ENCODE data around the gene DENND1A. TPM values are rescaled to one million over a fixed set of nuclear protein-coding genes. Genes with fewer than 3 reads are reported as not detected.

Gene DENND1A
- total RNA-seq, 1 experiment from 2014 or later: 29.7 TPM

DNA sequence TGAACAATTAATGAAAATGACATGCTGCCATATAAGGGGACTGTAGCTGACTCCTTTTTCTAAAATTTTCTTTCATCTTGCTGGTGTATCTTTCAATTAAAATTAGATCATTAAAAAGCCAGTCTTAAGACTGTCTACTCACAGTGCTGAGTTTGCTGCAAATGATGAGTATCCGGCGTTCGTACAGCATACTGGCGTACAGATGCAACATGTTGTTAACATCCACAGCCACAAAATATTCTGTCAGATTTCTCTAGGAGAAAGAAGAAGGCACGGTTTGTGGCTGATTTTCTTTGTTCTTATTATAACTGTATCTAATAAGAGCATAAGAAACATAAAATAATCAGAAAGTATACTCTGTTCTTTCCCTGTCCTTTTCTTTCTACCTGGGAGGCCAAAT lies 278.1 kb downstream of the DENND1A start:
- Histone ChIP-seq H3K4me2 (ENCODE audit: low read length) (no peak overlapping the region), H3F3A (ENCODE audit: low read length, unreplicated experiment) (no peaks in the 10 kb centered on the region), H2AFZ (ENCODE audit: low read length) (no peak overlapping the region), H3K9ac (ENCODE audit: low read length) (no peak overlapping the region), H4K20me1 (ENCODE audit: low read length) (no peaks in the 10 kb centered on the region), H3K36me3 (ENCODE audit: low read depth, low read length) (no peaks in the 10 kb centered on the region), H3K27ac (ENCODE audit: low read length) (no peak overlapping the region), H3K4me1 (ENCODE audit: insufficient read depth, low read length) (no peaks in the 10 kb centered on the region), H3K27me3 (ENCODE audit: low read length) (no peaks in the 10 kb centered on the region), H3K79me2 (ENCODE audit: low read length) (no peaks in the 10 kb centered on the region), H3K4me3 (ENCODE audit: low read length) (no peak overlapping the region), H3K9me3 (ENCODE audit: low read length) (no peaks in the 10 kb centered on the region), H3K9me2 (replicated peaks; ENCODE audit: low read length) (no peaks in the 10 kb centered on the region)
- no peak for DNase-seq
- ChIA-PET CTCF (no interaction called here), POLR2A (ENCODE audit: unreplicated experiment) (no interaction called here)
- intact Hi-C loops (cut with micrococcal nuclease): no loop called here
- no peak for ATAC-seq
- no TSS peak for BruUV-seq (replicated peaks)
- TF ChIP-seq EZH2phosphoT487 (IDR thresholded peaks at IDR 0.05; ENCODE audit: borderline replicate concordance, low read length): no peak
- TF ChIP-seq, protein P1, sequence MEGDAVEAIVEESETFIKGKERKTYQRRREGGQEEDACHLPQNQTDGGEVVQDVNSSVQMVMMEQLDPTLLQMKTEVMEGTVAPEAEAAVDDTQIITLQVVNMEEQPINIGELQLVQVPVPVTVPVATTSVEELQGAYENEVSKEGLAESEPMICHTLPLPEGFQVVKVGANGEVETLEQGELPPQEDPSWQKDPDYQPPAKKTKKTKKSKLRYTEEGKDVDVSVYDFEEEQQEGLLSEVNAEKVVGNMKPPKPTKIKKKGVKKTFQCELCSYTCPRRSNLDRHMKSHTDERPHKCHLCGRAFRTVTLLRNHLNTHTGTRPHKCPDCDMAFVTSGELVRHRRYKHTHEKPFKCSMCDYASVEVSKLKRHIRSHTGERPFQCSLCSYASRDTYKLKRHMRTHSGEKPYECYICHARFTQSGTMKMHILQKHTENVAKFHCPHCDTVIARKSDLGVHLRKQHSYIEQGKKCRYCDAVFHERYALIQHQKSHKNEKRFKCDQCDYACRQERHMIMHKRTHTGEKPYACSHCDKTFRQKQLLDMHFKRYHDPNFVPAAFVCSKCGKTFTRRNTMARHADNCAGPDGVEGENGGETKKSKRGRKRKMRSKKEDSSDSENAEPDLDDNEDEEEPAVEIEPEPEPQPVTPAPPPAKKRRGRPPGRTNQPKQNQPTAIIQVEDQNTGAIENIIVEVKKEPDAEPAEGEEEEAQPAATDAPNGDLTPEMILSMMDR (conservative IDR thresholded peaks at IDR 0.05; ENCODE audit: low read depth, low read length): no peak
- TF ChIP-seq EZH2 (IDR thresholded peaks at IDR 0.05; ENCODE audit: low read length, unreplicated experiment): no peak

DNA sequence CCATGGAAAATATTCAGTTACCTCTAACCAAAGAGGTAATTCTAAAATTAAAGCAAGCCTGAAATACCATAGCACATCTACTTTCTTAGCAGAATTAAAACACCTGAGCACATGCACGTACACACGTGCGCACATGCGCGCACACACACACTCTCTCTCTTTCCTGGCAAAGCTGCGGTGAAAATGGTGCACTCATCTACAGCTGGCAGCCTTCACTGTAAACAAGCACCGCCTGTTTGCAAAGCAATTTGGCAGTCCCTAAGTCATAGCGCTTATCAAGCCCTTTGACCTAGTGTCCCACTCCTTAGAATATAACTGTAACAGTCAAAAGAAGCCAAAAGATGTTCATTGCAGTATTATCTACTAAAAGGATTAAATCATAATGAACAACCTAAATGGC lies 278.7 kb downstream of the DENND1A start:
- Histone ChIP-seq H3K4me2 (ENCODE audit: low read length) (no peak overlapping the region), H3K27me3 (ENCODE audit: low read length) (no peaks in the 10 kb centered on the region), H2AFZ (ENCODE audit: low read length) (no peak overlapping the region), H3K9me2 (replicated peaks; ENCODE audit: low read length) (no peaks in the 10 kb centered on the region), H3K9me3 (ENCODE audit: low read length) (no peaks in the 10 kb centered on the region), H3K36me3 (ENCODE audit: low read depth, low read length) (no peaks in the 10 kb centered on the region; the same call in 1 of the 2 replicates), H3K79me2 (ENCODE audit: low read length) (no peaks in the 10 kb centered on the region), H3K9ac (ENCODE audit: low read length) (no peak overlapping the region), H4K20me1 (ENCODE audit: low read length) (no peaks in the 10 kb centered on the region), H3K4me1 (ENCODE audit: insufficient read depth, low read length) (no peaks in the 10 kb centered on the region), H3K4me3 (ENCODE audit: low read length) (no peak overlapping the region), H3F3A (ENCODE audit: low read length, unreplicated experiment) (no peaks in the 10 kb centered on the region), H3K27ac (ENCODE audit: low read length) (no peak overlapping the region)
- intact Hi-C loops (cut with micrococcal nuclease): no loop called here
- ChIA-PET POLR2A (ENCODE audit: unreplicated experiment) (no interaction called here), CTCF (no interaction called here)
- DNase-seq (no peak), ATAC-seq (no peak)
- BruUV-seq (replicated peaks): no TSS peak
- TF ChIP-seq EZH2 (IDR thresholded peaks at IDR 0.05; ENCODE audit: low read length, unreplicated experiment) (no peak), EZH2phosphoT487 (IDR thresholded peaks at IDR 0.05; ENCODE audit: borderline replicate concordance, low read length) (no peak)
- TF ChIP-seq, protein P1 (conservative IDR thresholded peaks at IDR 0.05; ENCODE audit: low read depth, low read length): no peak

DNA sequence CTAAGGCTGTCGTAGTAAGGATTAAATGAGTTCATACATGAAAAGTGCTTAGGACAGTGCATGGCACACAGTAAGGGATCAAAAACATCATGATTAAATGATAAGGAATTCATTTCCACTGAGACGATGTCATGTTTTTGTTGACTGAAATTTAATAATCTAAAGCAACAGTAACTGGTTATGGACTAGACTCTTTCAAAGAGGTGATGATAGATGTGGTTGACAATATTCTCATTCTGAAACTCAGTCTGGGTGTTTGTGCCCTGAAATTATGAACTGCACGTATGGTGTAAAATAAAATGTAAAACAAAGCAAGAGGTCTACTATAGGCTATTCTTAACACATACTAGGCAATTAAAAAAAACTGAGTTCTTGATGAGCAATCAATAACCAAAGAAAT lies 280.0 kb downstream of the DENND1A start:
- no peak overlapping the region for H3K9ac ChIP-seq (ENCODE audit: low read length)
- no peak overlapping the region for H2AFZ ChIP-seq (ENCODE audit: low read length)
- H3K9me2 ChIP-seq (replicated peaks; ENCODE audit: low read length): no peaks in the 10 kb centered on the region
- H3K27me3 ChIP-seq (ENCODE audit: low read length): no peaks in the 10 kb centered on the region
- no peaks in the 10 kb centered on the region for H4K20me1 ChIP-seq (ENCODE audit: low read length)
- H3K4me2 ChIP-seq (ENCODE audit: low read length): no peak overlapping the region
- no TSS peak for BruUV-seq (replicated peaks)
- no peaks in the 10 kb centered on the region for H3F3A ChIP-seq (ENCODE audit: low read length, unreplicated experiment)
- POLR2A ChIA-PET (ENCODE audit: unreplicated experiment): no interaction called here
- intact Hi-C loops (cut with micrococcal nuclease): no loop called here
- DNase-seq: no peak
- no peak for ATAC-seq
- no peak overlapping the region for H3K27ac ChIP-seq (ENCODE audit: low read length)
- H3K4me1 ChIP-seq (ENCODE audit: insufficient read depth, low read length): no peaks in the 10 kb centered on the region
- CTCF ChIA-PET: no interaction called here
- H3K9me3 ChIP-seq (ENCODE audit: low read length): no peaks in the 10 kb centered on the region
- TF ChIP-seq, protein P1 (conservative IDR thresholded peaks at IDR 0.05; ENCODE audit: low read depth, low read length): no peak
- TF ChIP-seq EZH2phosphoT487 (IDR thresholded peaks at IDR 0.05; ENCODE audit: borderline replicate concordance, low read length) (no peak), EZH2 (IDR thresholded peaks at IDR 0.05; ENCODE audit: low read length, unreplicated experiment) (no peak)
- no peaks in the 10 kb centered on the region; the same call in 1 of the 2 replicates for H3K36me3 ChIP-seq (ENCODE audit: low read depth, low read length)
- H3K4me3 ChIP-seq (ENCODE audit: low read length): no peak overlapping the region
- H3K79me2 ChIP-seq (ENCODE audit: low read length): no peaks in the 10 kb centered on the region

Data from PC-3 (cell line).